ENCODE measurements around the gene TTC17.

- TF ChIP-seq GATA2 (IDR thresholded peaks at IDR 0.05; ENCODE audit: low read depth, low read length) (no peak), GATA3 (IDR thresholded peaks at IDR 0.05; ENCODE audit: low read depth, low read length) (no peak)
Measured at GRCh38 chr11:43523632-43524031, 164.9 kb downstream of the TTC17 start.

Data from SH-SY5Y (cell line).